PC-3 (cell line): Measurements from ENCODE around the gene MAP3K8. TPM values are rescaled to one million over a fixed set of nuclear protein-coding genes. Genes with fewer than 3 reads are reported as not detected.
"Not testable (repeated sequence)": the region's sequence is repeated elsewhere in the genome, so short reads cannot be mapped to it uniquely, and the experiment has no call there.

Experiments
- ATAC-seq: fragments of 200-7000 bp; cut with Tn5 transposase; 2 replicates; pipeline ENCODE4 v1.9.1; 2020; ENCODE audit warnings: mild to moderate bottlenecking, moderate library complexity
- BruUV-seq: library from RNA; stranded (reverse); fragments of 400-500 nt; replicated peaks from 2 replicates; lab custom pipeline; 2021; lab: Mats Ljungman, UMichigan
- CTCF ChIA-PET: fragments of 300-600 bp; sonication (Branson Sonifier 250); formaldehyde crosslinking; loops from one replicate; lab custom pipeline; 2022; ENCODE audit warnings: antibody characterized with exemption; lab: Charles Lee
- POLR2A ChIA-PET: fragments of 300-600 bp; sonication (Branson Sonifier 250); formaldehyde crosslinking; loops from one replicate; lab custom pipeline; 2022; ENCODE audit warnings: antibody characterized with exemption; ENCODE audit not compliant: unreplicated experiment; lab: Charles Lee
- DNase-seq: peaks from one replicate; pipeline ENCODE4 v3.0.0-alpha.2; 2015
- H2AFZ ChIP-seq: fragments of 300-600 bp; sonication (generic); 2 replicates; pipeline ENCODE4 v1.6.0; 2016; ENCODE audit warnings: antibody characterized with exemption, low read length
- H3F3A ChIP-seq: fragments of 300-600 bp; sonication (generic); one replicate; pipeline ENCODE4 v1.6.0; 2017; ENCODE audit warnings: antibody characterized with exemption, low read length, control low read depth, mild to moderate bottlenecking; ENCODE audit not compliant: unreplicated experiment
- H3K27ac ChIP-seq: fragments of 300-600 bp; sonication (generic); 2 replicates; pipeline ENCODE4 v1.5.1; 2016; ENCODE audit warnings: mild to moderate bottlenecking, low read length
- H3K27me3 ChIP-seq: fragments of 300-600 bp; sonication (generic); 2 replicates; pipeline ENCODE4 v1.6.1; 2016; ENCODE audit warnings: low read length, mixed read lengths
- H3K36me3 ChIP-seq: fragments of 300-600 bp; sonication (generic); 2 replicates; pipeline ENCODE4 v1.6.1; 2016; ENCODE audit warnings: low read depth, mixed run types, low read length, mixed read lengths
- H3K4me1 ChIP-seq: fragments of 300-600 bp; sonication (generic); 2 replicates; pipeline ENCODE4 v1.5.1; 2016; ENCODE audit warnings: low read length; ENCODE audit not compliant: insufficient read depth
- H3K4me2 ChIP-seq: fragments of 300-600 bp; sonication (generic); 2 replicates; pipeline ENCODE4 v1.6.0; 2016; ENCODE audit warnings: low read length
- H3K4me3 ChIP-seq: fragments of 300-600 bp; sonication (generic); 2 replicates; pipeline ENCODE4 v1.5.1; 2016; ENCODE audit warnings: mild to moderate bottlenecking, low read length, mixed read lengths
- H3K79me2 ChIP-seq: fragments of 300-600 bp; sonication (generic); 2 replicates; pipeline ENCODE4 v1.6.1; 2017; ENCODE audit warnings: low read length, mixed read lengths
- H3K9ac ChIP-seq: fragments of 300-600 bp; sonication (generic); 2 replicates; pipeline ENCODE4 v1.6.0; 2016; ENCODE audit warnings: mild to moderate bottlenecking, low read length
- H3K9me2 ChIP-seq: fragments of 300-600 bp; sonication (generic); replicated peaks from 2 replicates; pipeline ENCODE4 v1.6.1; 2016; ENCODE audit warnings: mixed run types, low read length, mixed read lengths
- H3K9me3 ChIP-seq: fragments of 300-600 bp; sonication (generic); 2 replicates; pipeline ENCODE4 v1.6.1; 2016; ENCODE audit warnings: low read length, mixed read lengths
- H4K20me1 ChIP-seq: fragments of 300-600 bp; sonication (generic); 2 replicates; pipeline ENCODE4 v1.6.1; 2016; ENCODE audit warnings: low read length, mixed read lengths
- EZH2 ChIP-seq: fragments of 300-600 bp; sonication (generic); IDR thresholded peaks from one replicate; pipeline ENCODE4 v1.6.1; 2017; ENCODE audit warnings: antibody characterized with exemption, mild to moderate bottlenecking, low read length; ENCODE audit not compliant: unreplicated experiment
- EZH2phosphoT487 ChIP-seq: fragments of 300-600 bp; sonication (generic); IDR thresholded peaks from 2 replicates; pipeline ENCODE4 v1.6.1; 2018; ENCODE audit warnings: mild to moderate bottlenecking, antibody characterized with exemption, low read length, borderline replicate concordance
- intact Hi-C: fragments of 100-400 bp; cut with micrococcal nuclease; formaldehyde crosslinking; loops from 2 replicates; pipeline ENCODE4 v1.9.0; 2023
- total RNA-seq: library from RNA; depleted of rRNA; stranded (reverse); fragments of >200 nt; gene quantifications from 2 replicates; pipeline ENCODE4 v1.2.3, GENCODE V29; 2014
- TF ChIP-seq, protein P1 (sequence below): fragments of 300-600 bp; sonication (generic); conservative IDR thresholded peaks from 2 replicates; pipeline ENCODE4 v1.5.1; 2017; ENCODE audit warnings: antibody characterized with exemption, low read depth, mild to moderate bottlenecking, low read length

The MAP3K8 gene
- total RNA-seq, 1 experiment from 2014 or later, result 6.5 TPM

DNA sequence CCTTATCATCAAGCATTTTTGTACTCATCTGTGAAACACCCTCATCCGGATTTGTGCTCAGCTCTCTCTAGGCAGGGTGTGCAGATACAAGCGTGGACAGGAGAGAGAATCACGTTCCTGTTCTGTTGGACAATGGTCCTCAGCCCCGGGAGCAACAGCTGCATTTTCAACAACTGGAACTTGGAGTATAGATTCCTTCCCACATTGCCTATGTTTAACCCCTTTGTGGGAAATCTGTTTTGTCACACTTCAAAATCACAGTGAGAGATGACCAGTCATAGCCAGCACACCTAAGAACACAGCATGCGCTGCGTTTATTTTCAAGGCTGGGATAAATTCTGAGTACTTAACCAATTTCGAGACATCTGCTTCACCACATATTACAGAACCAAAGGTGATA lies 32.5 kb downstream of the MAP3K8 start:
- TF ChIP-seq EZH2phosphoT487 (no peak), EZH2 (no peak)
- TF ChIP-seq, protein P1, sequence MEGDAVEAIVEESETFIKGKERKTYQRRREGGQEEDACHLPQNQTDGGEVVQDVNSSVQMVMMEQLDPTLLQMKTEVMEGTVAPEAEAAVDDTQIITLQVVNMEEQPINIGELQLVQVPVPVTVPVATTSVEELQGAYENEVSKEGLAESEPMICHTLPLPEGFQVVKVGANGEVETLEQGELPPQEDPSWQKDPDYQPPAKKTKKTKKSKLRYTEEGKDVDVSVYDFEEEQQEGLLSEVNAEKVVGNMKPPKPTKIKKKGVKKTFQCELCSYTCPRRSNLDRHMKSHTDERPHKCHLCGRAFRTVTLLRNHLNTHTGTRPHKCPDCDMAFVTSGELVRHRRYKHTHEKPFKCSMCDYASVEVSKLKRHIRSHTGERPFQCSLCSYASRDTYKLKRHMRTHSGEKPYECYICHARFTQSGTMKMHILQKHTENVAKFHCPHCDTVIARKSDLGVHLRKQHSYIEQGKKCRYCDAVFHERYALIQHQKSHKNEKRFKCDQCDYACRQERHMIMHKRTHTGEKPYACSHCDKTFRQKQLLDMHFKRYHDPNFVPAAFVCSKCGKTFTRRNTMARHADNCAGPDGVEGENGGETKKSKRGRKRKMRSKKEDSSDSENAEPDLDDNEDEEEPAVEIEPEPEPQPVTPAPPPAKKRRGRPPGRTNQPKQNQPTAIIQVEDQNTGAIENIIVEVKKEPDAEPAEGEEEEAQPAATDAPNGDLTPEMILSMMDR, result no peak

DNA sequence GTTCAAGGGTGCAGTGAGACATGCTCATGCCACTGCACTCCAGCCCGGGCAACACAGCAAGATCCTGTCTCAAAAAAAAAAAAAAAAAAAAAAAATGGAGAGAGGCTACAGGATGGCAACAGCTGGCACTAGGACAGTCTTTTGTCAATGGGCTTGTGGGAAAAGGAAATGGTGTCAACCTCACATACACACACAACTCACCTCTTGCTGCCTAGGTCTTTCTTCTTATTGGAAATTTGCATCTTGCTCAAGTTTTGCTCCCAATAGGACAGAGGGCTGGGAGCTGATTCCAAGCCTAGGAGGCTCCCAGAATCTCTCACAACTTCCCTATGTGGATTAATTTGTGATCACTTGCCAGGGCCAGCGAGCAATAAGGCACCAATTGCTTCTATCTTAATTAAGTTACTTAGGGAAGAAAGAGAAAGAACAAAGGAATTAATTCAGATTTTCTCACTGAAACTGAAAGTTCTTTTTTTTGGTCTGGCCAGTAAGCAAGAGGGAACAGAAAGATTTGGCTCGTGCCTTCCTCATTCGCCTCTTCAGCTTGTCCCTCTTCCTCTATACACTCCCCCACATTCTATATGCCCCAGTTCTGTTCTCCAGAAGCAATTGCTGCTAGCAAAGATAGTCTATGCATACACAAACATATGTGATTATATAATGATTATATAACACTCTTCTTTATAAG lies 33.8 kb downstream of the MAP3K8 start:
- BruUV-seq, result no TSS peak
- no peaks in the 10 kb centered on the region for H3K9me2 ChIP-seq
- H3K9me3 ChIP-seq, result no peaks in the 10 kb centered on the region
- H3K79me2 ChIP-seq, result no peaks in the 10 kb centered on the region
- ChIA-PET CTCF (no interaction called here), POLR2A (no interaction called here)
- DNase-seq, result no peak
- no peak overlapping the region for H3K4me3 ChIP-seq
- H3F3A ChIP-seq, result no peaks in the 10 kb centered on the region
- H3K36me3 ChIP-seq, result no peaks in the 10 kb centered on the region
- H3K27me3 ChIP-seq, result no peaks in the 10 kb centered on the region
- no peaks in the 10 kb centered on the region for H4K20me1 ChIP-seq
- TF ChIP-seq EZH2, result no peak
- TF ChIP-seq, protein P1, result no peak
- no peak for TF ChIP-seq EZH2phosphoT487
- H3K4me1 ChIP-seq, result no peaks in the 10 kb centered on the region
- intact Hi-C loops, result no loop called here
- no peak for ATAC-seq
- no peak overlapping the region for H3K27ac ChIP-seq
- H2AFZ ChIP-seq, result no peak overlapping the region
- no peak overlapping the region for H3K4me2 ChIP-seq
- no peak overlapping the region for H3K9ac ChIP-seq

More for the DNA sequence above, 32.5 kb downstream of the MAP3K8 start:
- no peak overlapping the region for H2AFZ ChIP-seq
- H3K27ac ChIP-seq, result no peak overlapping the region
- no peaks in the 10 kb centered on the region for H3K27me3 ChIP-seq
- H3K9me2 ChIP-seq, result no peaks in the 10 kb centered on the region
- BruUV-seq, result no TSS peak
- no peaks in the 10 kb centered on the region for H3K79me2 ChIP-seq
- H3K9me3 ChIP-seq, result no peaks in the 10 kb centered on the region
- no peaks in the 10 kb centered on the region for H3K4me1 ChIP-seq
- no peak overlapping the region for H3K4me2 ChIP-seq
- ChIA-PET CTCF (no interaction called here), POLR2A (no interaction called here)
- intact Hi-C loops, result no loop called here
- no peaks in the 10 kb centered on the region for H4K20me1 ChIP-seq
- no peak for DNase-seq
- H3K9ac ChIP-seq, result no peak overlapping the region
- no peak for ATAC-seq
- H3F3A ChIP-seq, result no peaks in the 10 kb centered on the region
- H3K4me3 ChIP-seq, result no peak overlapping the region
- no peaks in the 10 kb centered on the region for H3K36me3 ChIP-seq

DNA sequence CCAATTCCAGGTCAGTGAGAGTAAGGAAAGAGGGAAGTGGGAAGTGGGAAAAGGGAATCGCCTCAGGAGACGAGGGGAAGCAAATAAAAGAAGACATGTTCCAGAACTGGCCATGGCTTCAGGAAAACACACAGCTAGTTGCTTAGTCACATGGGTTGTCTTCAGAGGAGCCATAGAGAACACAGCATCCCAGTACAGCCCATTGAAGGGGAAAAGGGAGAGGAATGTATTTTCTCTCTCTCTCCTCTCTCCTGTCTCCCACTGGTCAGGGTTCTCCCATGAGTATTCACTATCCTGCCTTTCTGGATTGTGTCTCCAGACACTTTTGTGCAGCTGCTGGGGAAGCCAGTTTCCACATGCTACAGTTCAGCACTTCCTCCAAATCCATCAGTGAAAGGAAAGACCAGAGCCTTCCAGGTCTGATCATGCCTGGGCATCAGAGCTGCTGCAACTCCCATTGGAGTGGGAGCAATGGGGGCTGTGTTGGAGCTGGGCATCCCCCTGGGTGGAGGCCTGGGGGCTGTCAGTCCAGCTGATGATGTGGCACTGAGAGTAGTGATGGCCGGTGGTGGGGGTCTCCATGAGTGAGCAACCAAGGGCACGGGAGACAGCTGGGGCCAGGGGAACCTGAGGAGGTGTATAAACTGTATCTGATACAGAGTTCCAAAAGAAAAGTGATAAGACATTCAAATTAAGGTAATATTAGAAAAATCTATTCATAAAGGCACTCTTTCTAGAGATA lies 38.6 kb downstream of the MAP3K8 start:
- Histone ChIP-seq H3K27me3 (no peaks in the 10 kb centered on the region), H4K20me1 (no peaks in the 10 kb centered on the region), H3K9me3 (no peaks in the 10 kb centered on the region), H2AFZ (no peak overlapping the region), H3K9me2 (no peaks in the 10 kb centered on the region), H3K36me3 (no peaks in the 10 kb centered on the region), H3K27ac (no peak overlapping the region), H3K9ac (no peak overlapping the region), H3K4me3 (no peak overlapping the region), H3K4me1 (no peaks in the 10 kb centered on the region), H3K79me2 (no peaks in the 10 kb centered on the region), H3K4me2 (no peak overlapping the region), H3F3A (no peaks in the 10 kb centered on the region)
- POLR2A ChIA-PET, result no interaction called here
- CTCF ChIA-PET, result no interaction called here
- no peak for DNase-seq
- intact Hi-C loops, result no loop called here
- no TSS peak for BruUV-seq
- ATAC-seq, result no peak
- TF ChIP-seq, protein P1, result no peak
- no peak for TF ChIP-seq EZH2phosphoT487
- TF ChIP-seq EZH2, result no peak

DNA sequence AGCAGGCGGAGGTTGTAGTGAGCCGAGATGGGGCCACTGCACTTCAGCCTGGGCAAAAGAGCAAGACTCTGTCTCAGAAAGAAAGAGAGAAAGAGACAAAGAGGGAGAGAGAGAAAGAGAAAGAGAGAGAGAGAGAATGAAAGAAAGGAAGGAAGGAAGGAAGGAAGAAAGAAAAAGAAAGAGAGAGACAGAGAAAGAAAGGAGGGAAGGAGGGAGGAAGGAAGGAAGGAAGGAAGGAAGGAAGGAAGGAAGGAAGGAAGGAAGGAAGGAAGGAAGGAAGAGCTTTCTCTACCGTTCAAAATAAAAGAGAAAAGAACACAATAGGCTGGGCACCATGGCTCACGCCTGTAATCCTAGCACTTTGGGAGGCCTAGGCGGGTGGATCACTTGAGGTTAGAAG lies 41.5 kb downstream of the MAP3K8 start:
- H3F3A ChIP-seq, H3K9me3 ChIP-seq, H4K20me1 ChIP-seq, H2AFZ ChIP-seq, CTCF ChIA-PET, H3K36me3 ChIP-seq, H3K27me3 ChIP-seq, intact Hi-C loops, H3K4me1 ChIP-seq, BruUV-seq, H3K9ac ChIP-seq, H3K4me3 ChIP-seq, H3K79me2 ChIP-seq, H3K27ac ChIP-seq, DNase-seq, H3K4me2 ChIP-seq, ATAC-seq, H3K9me2 ChIP-seq: not testable (repeated sequence)
- POLR2A ChIA-PET, result interaction anchor here (0.6 kb wide), 1 partner anchor 50 kb away, joined by 4 read pairs; no protein-coding TSS in a partner anchor
